CD4-positive, CD25-positive, alpha-beta regulatory T cell (primary cell): ENCODE measurements around the gene HSPA12A. TPM values are rescaled to one million over a fixed set of nuclear protein-coding genes. Genes with fewer than 3 reads are reported as not detected.

ENCODE experiments used
- ATAC-seq, 2 donors: fragments of 150-1000 bp; cut with Tn5 transposase; one replicate each; pipeline ENCODE4 v1.10.0; 2021; ENCODE audit warnings: low read depth in 2 of 2, moderate number of reproducible peaks in 2 of 2, moderate library complexity in 1 of 2
- DNase-seq, 3 donors: peaks; one replicate each; pipeline versions ENCODE4 v3.0.0 to v3.0.0-alpha.2; 2012 to 2022; ENCODE audit warnings: mixed read lengths in 1 of 3
- H3K27ac ChIP-seq: one replicate; pipeline ENCODE4 v1.7.0; 2013; ENCODE audit warnings: mild to moderate bottlenecking, low read length; ENCODE audit not compliant: insufficient read depth, poor library complexity, severe bottlenecking
- H3K27me3 ChIP-seq: one replicate; pipeline ENCODE4 v1.7.0; 2013; ENCODE audit warnings: low read length; ENCODE audit not compliant: control insufficient read depth, insufficient read depth
- H3K36me3 ChIP-seq: one replicate; pipeline ENCODE4 v1.7.0; 2013; ENCODE audit warnings: mild to moderate bottlenecking, low read length, moderate library complexity; ENCODE audit not compliant: control insufficient read depth, insufficient read depth
- H3K4me1 ChIP-seq: 2 replicates; pipeline ENCODE4 v1.7.0; 2013; ENCODE audit warnings: mild to moderate bottlenecking, low read length; ENCODE audit not compliant: insufficient read depth, control insufficient read depth, poor library complexity, severe bottlenecking
- H3K4me3 ChIP-seq: one replicate; pipeline ENCODE4 v1.7.0; 2013; ENCODE audit warnings: low read depth, mild to moderate bottlenecking, low read length, moderate library complexity
- H3K9me3 ChIP-seq, 2 experiments: 1 replicate in 1 of 2; 2 replicates in 1 of 2; pipeline ENCODE4 v1.7.0; 2013; ENCODE audit warnings: low read length in 2 of 2, mild to moderate bottlenecking in 1 of 2, moderate library complexity in 1 of 2; ENCODE audit not compliant: control insufficient read depth in 2 of 2
- H3K27ac Mint-ChIP-seq, 3 donors: one replicate each; pipeline ENCODE4 v1.8.0; 2020 to 2022; ENCODE audit warnings: mild to moderate bottlenecking in 3 of 3, mixed read lengths in 3 of 3, moderate library complexity in 2 of 3
- H3K27me3 Mint-ChIP-seq: one replicate; pipeline ENCODE4 v1.8.0; 2022; ENCODE audit warnings: mild to moderate bottlenecking, mixed read lengths
- H3K36me3 Mint-ChIP-seq: one replicate; pipeline ENCODE4 v1.8.0; 2020; ENCODE audit warnings: mixed read lengths
- H3K4me1 Mint-ChIP-seq, 4 donors: one replicate each; pipeline ENCODE4 v1.8.0; 2020 to 2022; ENCODE audit warnings: mixed read lengths in 4 of 4, mild to moderate bottlenecking in 1 of 4
- H3K4me3 Mint-ChIP-seq, 4 donors: one replicate each; pipeline ENCODE4 v1.8.0; 2020 to 2022; ENCODE audit warnings: mild to moderate bottlenecking in 4 of 4, mixed read lengths in 4 of 4, moderate library complexity in 3 of 4
- H3K9me3 Mint-ChIP-seq, 7 donors: one replicate each; pipeline ENCODE4 v1.8.0; 2020 to 2022; ENCODE audit warnings: mixed read lengths in 7 of 7, mild to moderate bottlenecking in 3 of 7, moderate library complexity in 2 of 7
- polyA plus RNA-seq, 4 donors: library from polyadenylated mRNA; unstranded; fragments of 300-500 nt; fragmentation: Illumina TruSeq; gene quantifications; one replicate each; pipeline ENCODE4 v1.2.3, GENCODE V29; 2021
- total RNA-seq: library from RNA; stranded (reverse); gene quantifications from one replicate; pipeline ENCODE4 v1.2.3, GENCODE V29; 2022

HSPA12A gene
- total and polyA plus RNA-seq, 5 donors from 2014 or later: 0.72 to 2.1 (median 0.81) TPM

DNA sequence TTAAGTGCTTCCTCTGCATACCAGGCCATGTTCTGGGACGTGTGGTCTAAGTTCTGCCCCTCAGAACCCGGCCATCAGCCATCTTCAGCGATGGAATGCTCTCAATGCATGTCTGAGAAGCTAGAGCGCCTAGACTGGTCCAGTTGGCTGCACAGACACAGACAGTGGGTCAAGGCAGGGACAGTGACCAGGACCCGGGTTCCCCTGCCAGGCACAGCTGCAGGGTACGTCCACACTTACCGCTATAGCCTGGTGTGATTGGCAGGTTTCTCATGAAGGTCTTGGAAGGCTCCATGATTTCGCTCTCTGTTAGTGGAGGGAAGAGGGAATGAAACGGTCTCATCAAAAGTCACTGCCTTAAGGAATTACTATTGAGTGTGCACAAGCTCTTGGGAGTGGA is 74.3 kb downstream of the HSPA12A start:
- H3K4me3 Mint-ChIP-seq: no peak overlapping the region
- no peak for DNase-seq
- H3K36me3 ChIP-seq: no peaks in the 10 kb centered on the region
- H3K27ac Mint-ChIP-seq: no peak overlapping the region
- no peak overlapping the region for H3K27ac ChIP-seq
- H3K4me1 ChIP-seq: no peaks in the 10 kb centered on the region
- H3K4me1 Mint-ChIP-seq: no peaks in the 10 kb centered on the region
- peaks cover 0 to 2% (median 0%) of the 10 kb centered on the region in 7 donors for H3K9me3 Mint-ChIP-seq
- no peaks in the 10 kb centered on the region for H3K36me3 Mint-ChIP-seq
- no peaks in the 10 kb centered on the region for H3K27me3 ChIP-seq
- no peak for ATAC-seq
- H3K4me3 ChIP-seq: no peak overlapping the region
- no peaks in the 10 kb centered on the region for H3K9me3 ChIP-seq
- H3K27me3 Mint-ChIP-seq: peaks cover 20% of the 10 kb centered on the region

GRCh38 chr10:116667484-116667883 is 74.9 kb downstream of the HSPA12A start:
- Mint-ChIP-seq H3K27me3 (peaks cover 20% of the 10 kb centered on the region), H3K27ac (no peak overlapping the region), H3K9me3 (peaks cover 0 to 2% (median 0%) of the 10 kb centered on the region in 7 donors), H3K4me1 (no peaks in the 10 kb centered on the region), H3K4me3 (no peak overlapping the region), H3K36me3 (no peaks in the 10 kb centered on the region)
- ATAC-seq: no peak
- Histone ChIP-seq H3K4me1 (no peaks in the 10 kb centered on the region), H3K36me3 (no peaks in the 10 kb centered on the region), H3K4me3 (no peak overlapping the region), H3K27ac (no peak overlapping the region), H3K9me3 (no peaks in the 10 kb centered on the region), H3K27me3 (no peaks in the 10 kb centered on the region)
- no peak for DNase-seq

DNA sequence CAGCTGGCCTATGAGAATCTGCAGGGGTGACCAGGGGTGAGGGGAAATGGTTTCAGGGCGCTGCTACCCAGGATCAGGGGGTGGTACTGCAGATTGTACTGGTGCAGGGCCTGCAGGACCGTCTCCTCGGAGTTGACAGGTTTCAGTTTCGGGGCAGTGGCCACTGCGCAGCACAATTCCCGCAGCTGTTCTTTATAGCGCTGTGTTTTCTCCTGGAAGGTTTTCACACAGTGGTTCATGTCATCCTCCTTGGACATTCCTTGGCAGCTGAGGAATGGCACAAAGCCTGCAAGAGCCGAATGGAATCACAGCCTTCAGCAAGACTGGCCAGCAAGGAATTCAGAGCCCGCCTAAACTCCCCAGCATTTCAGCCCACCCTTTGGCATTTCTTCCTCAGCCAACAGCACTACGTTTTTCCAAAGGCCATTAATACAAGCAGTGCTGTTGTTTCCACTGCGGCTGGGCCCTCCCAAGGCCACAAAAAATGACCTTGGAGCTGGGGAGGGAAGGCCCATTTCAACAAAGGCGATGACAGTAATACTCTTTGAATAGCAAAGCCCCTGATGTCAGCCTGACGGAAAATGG is 76.7 kb downstream of the HSPA12A start:
- Histone ChIP-seq H3K4me3 (no peak overlapping the region), H3K4me1 (no peaks in the 10 kb centered on the region), H3K27me3 (no peaks in the 10 kb centered on the region), H3K9me3 (no peaks in the 10 kb centered on the region), H3K36me3 (no peaks in the 10 kb centered on the region), H3K27ac (no peak overlapping the region)
- H3K27ac Mint-ChIP-seq: no peak overlapping the region
- no peak for DNase-seq
- peaks cover 16% of the 10 kb centered on the region for H3K27me3 Mint-ChIP-seq
- peaks cover 0 to 2% (median 0%) of the 10 kb centered on the region in 7 donors for H3K9me3 Mint-ChIP-seq
- no peaks in the 10 kb centered on the region for H3K36me3 Mint-ChIP-seq
- no peak overlapping the region for H3K4me3 Mint-ChIP-seq
- ATAC-seq: no peak
- no peaks in the 10 kb centered on the region for H3K4me1 Mint-ChIP-seq

DNA sequence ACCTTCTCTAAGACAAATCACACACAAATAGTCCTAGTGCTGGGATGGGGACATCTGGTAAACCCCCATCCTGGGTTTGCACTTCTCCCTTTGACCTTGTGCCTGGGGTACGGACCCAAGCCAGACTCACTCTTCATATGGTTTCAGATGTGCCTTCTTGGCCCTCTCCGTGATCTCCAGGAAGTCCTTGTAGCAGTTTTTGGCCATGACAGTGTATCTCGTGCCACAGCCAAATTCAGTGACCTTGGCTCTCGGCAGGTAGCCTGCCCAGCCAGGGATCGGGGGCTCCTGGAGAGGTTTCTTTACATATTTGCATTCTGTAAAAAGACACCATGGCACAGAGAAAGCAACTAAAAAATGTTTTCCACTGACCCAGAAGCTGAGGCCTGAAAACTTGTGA is 77.7 kb downstream of the HSPA12A start:
- Histone ChIP-seq H3K4me3 (no peak overlapping the region), H3K9me3 (no peaks in the 10 kb centered on the region), H3K36me3 (no peaks in the 10 kb centered on the region), H3K27ac (no peak overlapping the region), H3K4me1 (no peaks in the 10 kb centered on the region), H3K27me3 (no peaks in the 10 kb centered on the region)
- no peak for ATAC-seq
- DNase-seq: no peak
- no peaks in the 10 kb centered on the region for H3K36me3 Mint-ChIP-seq
- H3K4me1 Mint-ChIP-seq: no peaks in the 10 kb centered on the region
- peaks cover 14% of the 10 kb centered on the region for H3K27me3 Mint-ChIP-seq
- H3K27ac Mint-ChIP-seq: no peak overlapping the region
- no peak overlapping the region for H3K4me3 Mint-ChIP-seq
- peaks cover 0 to 2% (median 0%) of the 10 kb centered on the region in 7 donors for H3K9me3 Mint-ChIP-seq

DNA sequence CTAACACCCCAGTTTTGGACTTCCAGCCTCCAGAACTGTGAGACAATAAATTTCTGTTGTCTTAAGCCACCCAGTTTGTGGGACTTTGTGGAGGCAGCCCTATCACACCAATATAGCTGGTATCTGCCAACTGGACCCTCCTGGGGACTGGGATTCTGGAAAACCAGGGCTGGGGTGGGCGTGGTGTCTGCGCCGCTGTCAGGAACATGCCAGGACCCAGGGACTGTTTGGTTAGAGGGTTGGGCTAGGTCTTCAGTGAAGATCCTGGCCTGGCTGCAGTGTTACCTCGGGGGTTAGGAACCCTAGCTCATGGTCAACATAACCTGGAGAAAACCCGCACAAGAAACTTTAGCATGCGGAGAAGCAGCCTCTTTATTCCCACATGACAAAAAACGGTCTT is 79.0 kb downstream of the HSPA12A start:
- no peak for DNase-seq
- Histone ChIP-seq H3K36me3 (no peaks in the 10 kb centered on the region), H3K4me3 (no peak overlapping the region), H3K27me3 (no peaks in the 10 kb centered on the region), H3K27ac (no peak overlapping the region), H3K9me3 (no peaks in the 10 kb centered on the region), H3K4me1 (no peaks in the 10 kb centered on the region)
- Mint-ChIP-seq H3K27ac (no peak overlapping the region), H3K4me3 (no peak overlapping the region), H3K9me3 (peaks cover 0 to 2% (median 0%) of the 10 kb centered on the region in 7 donors), H3K36me3 (no peaks in the 10 kb centered on the region), H3K27me3 (peaks cover 9% of the 10 kb centered on the region), H3K4me1 (no peaks in the 10 kb centered on the region)
- ATAC-seq: no peak

DNA sequence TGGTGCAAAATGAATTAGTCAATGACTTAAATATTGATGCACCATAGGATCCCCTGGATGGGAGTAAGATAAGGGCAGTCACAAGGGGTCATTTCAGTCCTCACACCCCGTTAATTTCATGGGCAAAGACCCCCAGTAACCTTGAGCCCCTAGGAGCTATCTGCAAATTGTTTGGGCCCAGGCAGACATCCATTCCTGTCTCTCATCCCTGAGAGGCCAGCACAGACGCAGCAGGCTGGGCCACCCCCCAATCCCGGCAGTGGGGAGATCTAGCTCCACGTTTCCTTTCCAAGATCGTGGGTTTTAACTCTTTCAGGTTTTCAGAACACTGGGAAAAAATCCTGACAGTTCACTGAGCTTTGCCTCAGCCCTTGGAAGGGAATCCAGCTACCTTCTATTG is 81.5 kb downstream of the HSPA12A start:
- peaks cover 4% of the 10 kb centered on the region for H3K27me3 Mint-ChIP-seq
- H3K9me3 Mint-ChIP-seq: no peaks in the 10 kb centered on the region
- H3K9me3 ChIP-seq: no peaks in the 10 kb centered on the region
- H3K36me3 Mint-ChIP-seq: no peaks in the 10 kb centered on the region
- no peak overlapping the region for H3K4me3 ChIP-seq
- H3K27ac Mint-ChIP-seq: no peak overlapping the region
- peak overlapping the region in 1 of 4 donors; percentile 63 for H3K4me3 Mint-ChIP-seq
- H3K36me3 ChIP-seq: no peaks in the 10 kb centered on the region
- ATAC-seq: no peak
- no peak for DNase-seq
- no peaks in the 10 kb centered on the region for H3K27me3 ChIP-seq
- H3K4me1 Mint-ChIP-seq: no peaks in the 10 kb centered on the region
- no peak overlapping the region for H3K27ac ChIP-seq
- no peaks in the 10 kb centered on the region for H3K4me1 ChIP-seq

DNA sequence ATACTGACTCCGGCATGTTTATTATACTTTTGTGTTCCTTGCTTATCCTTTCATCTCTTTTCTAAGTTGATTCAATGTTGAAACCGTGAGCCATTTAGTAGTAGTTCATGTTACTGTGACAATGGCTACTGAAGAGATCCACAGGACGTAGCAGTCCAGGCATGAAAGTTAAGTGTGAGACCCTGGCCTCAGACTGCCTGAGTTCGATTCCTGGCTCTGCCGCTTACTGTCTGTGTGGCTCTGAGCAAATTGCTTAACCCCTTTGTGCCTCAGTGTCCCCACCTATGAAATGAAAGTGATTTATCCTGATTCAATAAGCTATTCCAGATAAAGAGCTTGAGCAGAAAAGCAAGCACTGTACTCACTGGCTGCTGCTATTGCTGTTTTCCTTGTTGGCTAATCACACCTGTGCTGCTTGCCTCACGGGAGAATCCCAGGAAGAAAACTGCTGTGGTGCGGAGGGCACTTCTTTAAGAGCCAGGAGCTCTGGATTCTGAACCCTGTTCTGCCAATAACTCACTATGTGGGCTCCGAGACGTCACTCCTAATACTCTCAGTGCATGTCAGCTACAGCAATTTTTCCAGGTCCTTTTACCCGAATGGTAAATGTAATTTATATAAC is 83.2 kb downstream of the HSPA12A start:
- H3K4me1 ChIP-seq: no peaks in the 10 kb centered on the region
- no peaks in the 10 kb centered on the region for H3K4me1 Mint-ChIP-seq
- no peak overlapping the region for H3K4me3 Mint-ChIP-seq
- no peak overlapping the region for H3K27ac Mint-ChIP-seq
- no peak overlapping the region for H3K27ac ChIP-seq
- no peaks in the 10 kb centered on the region for H3K36me3 Mint-ChIP-seq
- no peak for DNase-seq
- peaks cover 0 to 2% (median 0%) of the 10 kb centered on the region in 7 donors for H3K9me3 Mint-ChIP-seq
- no peaks in the 10 kb centered on the region for H3K27me3 ChIP-seq
- no peak for ATAC-seq
- H3K27me3 Mint-ChIP-seq: peaks cover 4% of the 10 kb centered on the region
- no peaks in the 10 kb centered on the region for H3K36me3 ChIP-seq
- H3K9me3 ChIP-seq: no peaks in the 10 kb centered on the region
- H3K4me3 ChIP-seq: no peak overlapping the region
